Fibroblast of skin of right biceps (primary cell): ENCODE results near the gene NAALADL2.
"Not testable (repeated sequence)": the region's sequence is repeated elsewhere in the genome, so short reads cannot be mapped to it uniquely, and the experiment has no call there.

Experiments
- DNase-seq: peaks from one replicate; pipeline ENCODE4 v3.0.0-alpha.2; 2013

The NAALADL2 gene

DNA sequence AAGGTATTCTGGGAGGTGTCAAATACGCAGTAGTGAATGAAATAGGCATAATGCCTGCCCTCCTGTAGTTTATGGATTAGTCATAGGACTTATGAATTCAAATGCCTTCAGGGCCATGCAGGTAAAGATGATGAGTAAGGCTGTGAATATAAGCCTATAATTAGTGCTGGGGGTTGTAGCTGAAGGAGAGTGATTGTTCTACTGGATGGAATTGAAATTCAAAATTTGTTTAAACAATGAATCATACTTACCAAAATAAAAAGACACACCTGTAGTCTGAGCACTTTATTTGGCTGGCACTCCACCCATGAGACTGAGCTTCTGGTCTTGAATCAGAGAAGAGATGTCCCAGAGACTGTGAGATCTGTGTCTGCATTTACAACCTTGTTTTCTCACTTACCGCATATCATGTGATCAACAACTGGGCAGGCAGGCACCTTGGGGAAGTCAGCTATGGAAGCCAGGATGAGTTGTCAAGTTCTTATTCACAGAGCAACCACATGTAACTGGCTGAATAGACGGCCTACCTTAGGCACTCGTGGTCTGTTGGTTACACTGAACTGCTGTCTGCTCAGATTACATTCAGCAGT, 291.8 kb downstream of the NAALADL2 start:
- peak; percentile 3 for DNase-seq

DNA sequence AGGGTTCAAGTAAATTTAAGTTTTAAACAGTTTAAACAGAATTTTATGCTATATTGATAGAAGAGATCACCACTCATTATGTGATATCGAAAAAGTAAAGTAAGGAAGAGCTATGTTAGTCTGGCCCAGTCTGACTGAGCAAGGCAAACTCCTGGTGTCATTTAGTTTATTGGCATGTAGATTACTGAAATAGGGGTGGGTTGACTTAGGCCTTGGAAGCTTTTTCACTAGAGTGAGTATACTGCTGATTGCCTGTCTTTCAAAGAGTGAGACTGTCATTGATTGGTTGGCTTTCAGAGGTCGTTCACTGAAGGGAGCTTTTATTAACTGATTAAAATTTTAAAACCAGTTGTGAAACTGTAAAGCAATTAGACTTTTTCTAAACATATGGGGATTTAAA, 294.5 kb downstream of the NAALADL2 start:
- no peak for DNase-seq

DNA sequence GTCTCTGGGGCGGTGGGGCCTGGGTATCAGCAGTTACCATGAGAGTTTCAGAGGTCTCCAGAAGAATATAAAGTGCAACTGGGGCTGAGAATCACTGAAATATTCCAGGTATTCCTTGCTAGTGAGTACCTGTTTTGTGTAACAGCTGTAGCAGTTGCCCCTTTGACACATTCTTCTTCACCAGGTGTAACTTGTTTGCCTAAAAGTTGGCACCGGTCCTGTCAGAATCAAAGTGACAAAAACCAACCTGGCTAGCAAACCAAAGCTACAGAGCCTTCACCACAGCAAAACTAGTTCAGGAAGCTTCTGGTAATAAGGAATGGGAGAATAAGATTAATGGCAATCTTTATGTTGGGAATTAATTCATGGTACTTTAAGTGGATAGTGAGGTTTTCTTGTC, 296.0 kb downstream of the NAALADL2 start:
- DNase-seq, result no peak

DNA sequence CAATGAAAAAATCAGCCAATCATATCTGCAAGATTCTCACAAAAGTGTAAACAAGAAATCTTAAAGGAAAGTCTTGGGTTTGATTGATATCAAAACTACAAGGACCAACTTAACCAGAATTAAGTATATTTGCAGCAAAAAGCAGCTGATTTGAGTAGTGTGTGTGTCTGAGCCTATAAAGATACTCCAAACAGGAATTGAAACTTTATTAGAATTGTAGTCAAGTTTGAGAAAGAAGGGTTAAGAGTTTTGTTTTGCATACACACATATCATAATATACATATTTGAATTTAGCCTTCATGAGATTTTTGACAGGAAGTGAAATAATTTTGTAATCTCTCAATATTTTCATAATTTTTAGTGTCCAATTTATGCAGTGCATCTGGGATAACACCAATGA, 300.1 kb downstream of the NAALADL2 start:
- no peak for DNase-seq

DNA sequence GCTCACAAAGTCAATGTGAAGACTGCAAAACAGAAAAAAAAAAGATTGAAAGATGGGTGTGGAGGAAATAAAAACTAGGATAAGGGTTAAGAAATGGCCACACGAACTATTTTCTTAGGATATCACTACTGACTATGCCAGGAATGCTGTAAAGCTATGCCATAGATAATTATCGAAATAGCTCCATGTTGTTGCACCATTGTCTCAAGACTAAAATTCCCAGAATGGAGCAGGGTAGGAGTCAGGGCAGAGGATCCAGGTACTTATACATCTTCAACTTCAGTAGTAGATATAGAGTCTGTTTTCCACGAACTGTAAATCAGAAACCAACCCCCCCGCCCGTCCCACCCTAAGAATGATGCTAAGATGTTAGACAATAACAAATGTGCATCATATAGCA, 302.2 kb downstream of the NAALADL2 start:
- DNase-seq, result no peak

DNA sequence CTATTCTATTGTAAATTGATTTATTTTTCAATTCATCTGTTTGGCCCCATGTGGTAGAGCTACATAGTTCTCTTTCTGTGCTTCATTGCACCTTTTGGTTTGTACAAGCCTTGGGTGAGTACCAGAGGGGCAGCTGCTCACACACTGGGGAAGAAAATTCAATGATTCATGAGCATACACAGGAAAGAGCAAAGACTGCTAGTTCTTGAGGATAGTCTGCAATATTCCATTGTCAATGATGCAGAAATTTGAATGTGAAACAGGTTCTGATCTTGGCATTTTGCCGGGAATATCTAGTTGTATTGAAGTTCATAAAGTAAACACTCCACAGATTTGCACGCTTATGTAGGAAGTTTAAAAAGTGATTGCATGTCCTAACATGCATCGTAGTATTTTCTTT, 304.6 kb downstream of the NAALADL2 start:
- no peak for DNase-seq

DNA sequence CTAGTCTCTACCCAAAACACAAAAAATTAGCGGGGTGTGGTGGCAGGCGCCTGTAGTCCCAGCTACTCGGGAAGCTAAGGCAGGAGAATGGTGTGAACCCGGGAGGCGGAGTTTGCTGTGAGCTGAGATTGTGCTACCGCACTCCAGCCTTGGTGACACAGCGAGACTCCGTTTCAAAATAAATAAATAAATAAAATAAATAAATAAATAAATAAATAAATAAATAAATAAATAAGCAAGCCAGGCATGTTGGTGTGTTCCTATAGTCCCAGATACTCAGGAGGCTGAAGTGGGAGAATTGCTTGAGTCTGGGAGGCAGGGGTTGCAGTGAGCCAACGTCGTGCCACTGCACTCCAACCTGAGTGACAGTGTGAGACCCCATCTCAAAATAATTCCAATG, 314.0 kb downstream of the NAALADL2 start:
- DNase-seq, result not testable (repeated sequence)

DNA sequence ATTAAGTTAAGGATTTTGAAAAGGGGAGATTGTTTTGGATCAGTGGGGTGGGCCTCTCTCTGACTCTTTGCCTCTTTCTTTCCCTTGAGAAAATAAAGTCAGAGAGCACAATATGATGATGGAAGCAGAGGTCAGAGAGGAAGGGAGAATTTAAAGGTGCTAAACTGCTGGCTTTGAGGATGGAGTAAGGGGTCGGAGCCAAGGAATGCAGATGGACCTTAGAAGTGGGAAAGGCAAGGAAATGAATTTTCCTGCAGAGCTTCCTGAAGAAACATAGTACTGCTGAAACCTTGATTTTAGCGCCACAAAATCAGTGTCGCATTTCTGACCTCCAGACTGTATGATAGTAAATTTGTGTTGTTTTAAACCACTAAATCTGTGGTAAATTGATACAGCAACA, 317.4 kb downstream of the NAALADL2 start:
- DNase-seq, result no peak

DNA sequence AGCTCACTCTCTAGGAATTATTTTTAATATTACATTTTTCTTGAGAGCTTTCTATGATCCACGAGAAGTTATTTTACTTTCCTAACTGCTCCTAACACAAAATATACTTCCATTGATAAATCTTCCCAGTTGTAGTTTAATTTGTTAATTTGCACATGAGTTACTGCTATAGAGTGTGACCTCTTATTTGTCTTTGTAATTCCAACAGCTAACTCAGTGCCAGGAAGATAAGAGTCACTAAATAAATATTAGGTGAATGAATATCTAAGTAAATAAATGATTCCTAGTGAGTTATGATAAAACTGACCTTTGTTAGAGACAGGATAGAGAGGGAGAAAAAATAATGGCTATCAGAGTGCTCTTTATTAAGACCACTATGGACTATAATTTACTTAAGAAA, 319.9 kb downstream of the NAALADL2 start:
- no peak for DNase-seq

DNA sequence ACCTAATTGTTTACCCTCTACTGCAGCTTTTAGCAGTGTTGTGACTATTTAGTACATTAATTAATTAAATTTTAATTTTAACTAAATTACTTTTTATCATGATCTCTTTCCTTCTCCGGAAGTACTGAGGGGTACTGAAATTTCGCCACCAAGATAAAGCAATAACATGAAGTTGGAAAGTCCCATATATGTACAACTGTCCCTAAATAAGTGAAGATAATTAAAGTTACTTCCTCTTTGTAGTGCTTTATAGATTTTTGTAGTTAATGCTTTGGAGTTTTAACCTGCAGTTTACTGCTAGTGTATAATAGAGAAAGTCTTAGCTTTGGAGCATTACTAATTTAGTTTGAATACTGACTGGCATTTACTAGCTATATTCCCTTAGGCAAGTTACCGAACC, 325.3 kb downstream of the NAALADL2 start:
- DNase-seq, result no peak

DNA sequence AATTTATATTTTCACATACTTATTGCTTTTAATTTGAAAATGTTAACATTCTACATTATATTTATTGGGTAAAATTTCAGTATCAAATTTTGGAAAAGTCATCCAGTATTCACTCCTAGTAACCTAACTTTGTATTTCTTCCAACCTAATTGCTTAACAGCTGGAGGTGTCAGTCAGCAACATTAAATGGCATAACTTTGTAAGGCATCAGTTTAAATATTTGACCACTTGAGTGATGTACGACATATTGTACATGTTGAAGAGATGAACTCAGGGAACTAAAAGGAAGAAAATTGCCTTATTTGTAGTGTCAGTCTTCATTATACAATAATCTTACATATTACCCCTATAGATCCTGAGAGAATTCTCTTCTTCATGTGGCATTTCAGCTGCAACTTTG, 326.8 kb downstream of the NAALADL2 start:
- no peak for DNase-seq

DNA sequence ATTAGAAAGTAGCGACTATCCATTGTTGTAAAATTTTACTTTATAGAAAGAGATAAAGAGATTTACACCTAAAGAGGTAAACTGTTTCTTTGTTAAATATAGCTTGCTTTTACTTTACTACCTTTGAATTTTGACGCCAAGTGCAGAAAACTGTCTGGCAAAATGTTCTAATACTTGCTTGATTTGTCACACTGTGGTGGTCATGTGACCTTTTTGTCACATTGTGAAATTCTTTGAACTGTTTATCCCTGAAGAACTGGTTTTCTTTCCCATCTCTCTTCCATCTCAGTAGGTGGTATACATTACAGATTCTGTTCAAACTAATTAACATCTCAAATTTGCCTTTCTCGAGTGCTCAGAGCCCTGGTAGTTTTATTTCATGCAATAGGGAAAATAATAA, 327.4 kb downstream of the NAALADL2 start:
- DNase-seq, result no peak

DNA sequence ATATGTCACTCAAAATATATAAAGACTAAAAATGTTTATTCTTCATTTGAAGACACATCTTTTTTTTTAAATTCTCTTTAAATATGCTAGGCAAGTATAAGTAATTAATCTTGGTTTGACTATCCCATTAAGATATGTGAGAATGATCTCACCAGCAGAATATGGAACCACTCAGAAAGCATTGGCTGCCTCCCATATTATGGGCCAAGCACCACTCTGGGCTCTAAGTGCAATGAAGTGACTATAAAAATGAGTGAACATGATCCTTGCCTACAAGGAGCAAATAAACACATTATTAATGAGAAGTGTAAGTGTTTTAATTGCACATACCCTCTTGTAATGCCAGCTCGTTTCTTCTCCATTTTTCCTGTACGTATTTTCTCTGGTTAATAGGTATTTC, 328.5 kb downstream of the NAALADL2 start:
- DNase-seq, result peak; percentile 38

DNA sequence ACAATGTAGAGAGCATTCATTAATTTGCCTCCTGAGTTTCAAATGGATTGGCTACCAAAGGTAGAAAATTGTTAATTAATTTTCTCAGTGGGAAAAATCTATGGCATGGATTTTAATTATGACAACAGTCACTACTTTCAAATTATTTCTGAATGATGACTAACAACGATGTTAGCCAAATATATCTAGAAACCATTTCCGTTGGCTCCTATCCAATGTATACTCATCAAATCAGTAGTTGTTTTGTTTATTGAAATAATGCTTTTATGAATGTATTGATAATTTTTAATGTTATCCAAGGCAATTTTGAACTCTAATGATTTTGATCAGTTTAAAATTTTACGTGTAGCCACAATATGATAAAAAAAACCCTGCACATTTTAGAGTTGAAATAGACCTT, 333.4 kb downstream of the NAALADL2 start:
- DNase-seq, result no peak

DNA sequence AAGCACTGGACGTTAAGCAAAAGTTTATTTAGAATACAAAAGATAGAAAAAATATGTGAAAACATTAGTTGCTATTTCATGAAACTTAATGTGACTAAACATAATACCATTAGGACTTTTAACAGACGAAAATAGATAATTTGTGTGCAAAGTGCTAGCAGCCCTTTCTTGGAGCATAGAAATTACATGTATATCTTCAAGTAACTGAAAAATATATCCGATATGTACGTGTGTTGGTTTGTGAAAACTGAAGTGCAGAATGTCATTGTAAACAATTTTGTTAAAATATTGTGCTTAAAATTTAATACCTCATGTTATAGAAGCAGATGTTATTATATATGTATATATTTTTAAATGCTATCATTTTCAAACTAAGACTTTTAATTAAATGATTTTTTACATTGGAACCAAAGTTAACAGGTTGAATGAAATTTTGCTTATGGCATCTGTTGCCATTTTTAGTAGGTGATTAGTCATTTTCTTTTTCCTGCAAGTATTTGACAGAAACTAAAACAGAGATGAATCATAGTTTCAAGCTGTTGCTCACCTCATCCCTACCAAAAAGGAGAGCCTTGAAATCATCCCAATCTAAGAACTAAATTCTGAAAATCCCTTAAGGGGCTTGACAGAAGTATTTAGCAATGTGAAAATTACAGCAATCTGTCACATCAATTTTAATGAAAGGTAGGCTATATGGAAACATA, 334.8 kb downstream of the NAALADL2 start:
- peak; percentile 58 for DNase-seq

DNA sequence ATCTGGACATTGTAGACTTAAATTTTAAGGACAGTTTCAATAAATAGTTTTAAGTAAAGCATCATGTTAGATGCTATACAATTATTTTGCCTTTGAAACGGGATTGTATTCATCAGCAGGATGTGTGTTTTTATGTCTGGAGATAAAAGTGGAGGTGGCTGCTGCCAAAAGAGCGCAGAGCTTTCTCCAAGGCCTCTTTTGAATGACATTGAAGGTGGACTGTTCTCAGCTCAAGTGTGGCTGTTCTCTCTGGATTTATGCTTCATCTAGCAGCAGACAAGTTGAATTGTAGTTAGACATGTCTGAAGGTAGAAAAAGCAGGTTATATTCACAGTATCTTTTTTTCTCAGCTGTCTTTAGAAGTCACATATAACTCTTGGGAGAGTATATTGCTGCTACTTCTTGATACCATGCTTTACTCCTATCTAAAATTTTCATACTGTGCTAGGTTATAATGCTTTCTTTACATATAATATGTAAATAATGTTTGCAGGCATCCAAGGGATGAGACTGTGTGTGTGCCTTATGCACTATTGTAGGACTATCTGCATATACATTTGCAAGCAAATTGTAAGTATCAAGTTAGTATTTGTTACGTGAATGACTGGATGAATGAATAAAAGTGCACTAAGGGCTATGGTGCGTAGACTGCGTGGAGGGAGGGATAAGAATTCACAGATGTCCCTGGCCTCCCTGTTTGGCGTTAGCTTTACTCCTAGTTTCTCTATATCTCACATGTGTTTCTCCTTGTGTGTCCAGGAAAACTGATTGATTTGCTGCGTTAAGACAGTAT, 340.1 kb downstream of the NAALADL2 start:
- no peak for DNase-seq

DNA sequence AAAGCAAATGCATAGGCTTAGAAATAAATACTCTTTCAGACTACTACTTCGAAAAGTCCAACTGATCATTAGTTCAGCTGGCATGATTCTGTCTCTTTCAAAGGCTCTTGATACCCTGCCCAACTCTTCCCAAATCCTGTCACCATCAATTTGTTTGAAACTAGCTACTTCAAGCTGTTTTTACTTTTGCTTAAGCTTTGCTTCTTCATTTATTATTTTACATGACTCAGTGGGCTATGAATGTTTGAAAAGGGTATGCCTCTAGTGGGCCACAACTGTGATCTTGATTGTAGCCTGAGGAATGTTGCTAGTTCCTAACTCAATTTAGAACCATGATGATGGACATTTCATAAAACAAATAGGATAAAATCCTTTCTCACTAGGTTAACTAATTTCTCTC, 340.8 kb downstream of the NAALADL2 start:
- peak; percentile 52 for DNase-seq

DNA sequence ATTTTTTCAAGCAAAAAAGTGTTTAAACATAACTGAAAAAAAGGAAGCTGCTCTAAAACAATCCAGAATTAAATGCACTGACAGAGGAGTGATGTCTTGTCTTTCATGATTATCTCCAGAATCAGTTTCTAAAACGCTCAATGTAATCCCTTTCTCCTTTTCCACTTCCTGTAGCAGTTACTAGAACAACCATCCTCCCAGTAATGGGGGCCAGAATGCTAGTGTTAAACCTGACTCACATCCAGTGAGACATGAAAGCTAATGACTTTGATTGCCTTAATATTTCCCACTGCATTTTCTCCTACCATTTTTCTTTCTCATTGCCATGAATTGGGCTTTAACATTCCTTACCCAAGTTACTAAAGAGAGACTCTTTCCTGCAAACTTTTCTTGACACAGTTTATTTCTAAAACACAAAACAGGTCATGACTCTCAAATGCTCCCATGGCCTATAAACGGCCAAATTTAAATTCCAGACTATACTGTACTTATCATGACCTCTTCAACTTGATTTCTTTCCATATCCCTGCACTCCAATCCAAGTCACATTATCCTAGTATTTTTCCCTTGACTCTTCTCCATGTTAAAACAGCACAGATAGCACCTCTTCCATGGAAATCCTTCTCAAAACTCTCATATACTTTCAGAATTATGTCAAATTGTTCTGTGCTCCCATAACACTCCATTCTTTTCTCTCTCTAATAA, 341.4 kb downstream of the NAALADL2 start:
- DNase-seq, result peak; percentile 46

DNA sequence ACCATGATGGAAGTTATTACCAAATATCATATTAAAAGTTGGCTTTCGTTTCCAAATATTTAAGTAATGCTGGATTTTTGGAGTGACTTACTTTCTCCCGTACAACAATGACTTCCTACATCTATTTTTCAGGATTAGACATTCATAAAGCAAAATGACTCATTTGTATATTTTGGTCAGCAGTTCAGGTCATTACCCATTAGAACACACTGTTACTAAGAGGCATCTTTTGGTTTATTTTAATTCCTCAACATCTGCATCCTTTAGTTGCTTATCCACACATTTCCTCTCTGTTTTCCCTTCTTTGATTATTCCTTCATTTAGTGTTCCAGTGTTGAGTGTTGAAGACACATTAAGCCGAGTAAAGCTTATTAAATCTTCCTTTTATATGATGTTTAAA, 348.2 kb downstream of the NAALADL2 start:
- DNase-seq, result no peak

DNA sequence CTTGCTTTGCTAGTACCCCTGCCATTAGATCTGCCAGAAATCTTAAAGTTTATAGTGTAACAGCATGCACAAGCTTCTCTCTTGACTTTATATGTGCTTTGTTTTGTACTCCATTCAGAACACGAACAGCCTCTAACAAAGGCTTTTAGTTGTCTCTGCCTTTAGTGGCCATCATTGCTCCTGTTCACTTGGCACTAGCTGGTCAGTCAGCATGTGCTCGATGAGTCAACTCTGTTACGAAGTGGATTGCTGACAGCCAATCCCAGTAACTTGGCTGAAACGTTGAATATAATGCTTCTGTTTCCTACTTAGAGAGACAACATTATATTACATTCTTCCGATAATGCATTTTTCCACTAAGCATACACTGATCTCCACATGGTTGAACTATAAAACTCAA, 349.2 kb downstream of the NAALADL2 start:
- peak; percentile 21 for DNase-seq

DNA sequence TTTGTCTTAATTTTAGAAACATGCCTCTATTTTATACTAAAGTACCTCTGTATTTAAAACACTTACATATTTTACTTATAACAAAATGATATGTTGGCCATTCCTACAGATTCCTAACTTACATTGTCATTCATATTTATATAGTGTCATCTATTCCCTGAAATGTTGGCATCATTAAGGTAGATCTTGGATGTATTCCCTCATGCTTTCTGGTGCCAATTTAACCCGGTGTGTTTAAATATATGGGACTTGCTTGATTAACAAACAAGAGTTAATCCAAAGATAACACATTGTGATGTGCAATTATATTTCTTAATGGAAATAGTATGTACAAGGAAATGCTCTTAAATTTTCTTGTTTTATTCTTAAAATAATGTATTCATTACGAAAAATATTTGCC, 352.3 kb downstream of the NAALADL2 start:
- DNase-seq, result no peak

DNA sequence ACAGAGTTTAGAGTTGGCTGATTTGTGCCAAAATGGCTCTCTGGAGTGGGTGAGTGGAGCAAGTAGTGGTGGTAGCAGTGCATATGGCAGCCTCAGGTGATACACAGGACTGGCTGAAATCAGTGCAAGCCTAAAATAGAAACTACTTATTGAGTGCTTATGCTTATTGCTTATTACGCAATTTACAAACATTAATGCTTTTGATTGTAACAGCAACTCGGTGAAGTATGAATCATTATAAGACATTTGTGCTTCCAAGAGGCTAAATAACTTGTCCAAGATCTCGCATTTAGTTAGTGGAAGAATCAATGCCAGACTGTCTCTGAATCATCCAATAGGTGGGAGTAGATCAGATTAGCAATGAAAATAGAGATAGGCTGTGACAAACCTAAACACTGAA, 353.8 kb downstream of the NAALADL2 start:
- DNase-seq, result peak; percentile 41

DNA sequence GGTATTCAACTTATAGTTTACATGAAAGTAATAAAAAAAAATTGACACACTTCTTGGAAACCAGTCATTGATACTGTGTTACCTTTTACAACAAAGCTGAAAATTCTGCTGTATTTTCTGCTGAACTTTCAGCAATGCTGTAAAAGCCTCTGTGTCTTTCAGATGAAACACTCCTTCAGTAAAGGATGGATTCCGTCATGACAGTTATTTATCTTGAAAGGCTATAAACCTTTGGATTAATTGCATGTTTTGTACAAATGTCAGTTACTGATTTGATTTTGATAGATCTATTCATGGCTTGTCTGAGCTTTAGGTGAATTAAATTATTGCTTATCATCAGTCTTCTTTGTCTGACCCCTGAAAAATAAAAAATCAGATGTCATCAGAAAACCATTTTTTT, 355.1 kb downstream of the NAALADL2 start:
- DNase-seq, result no peak

DNA sequence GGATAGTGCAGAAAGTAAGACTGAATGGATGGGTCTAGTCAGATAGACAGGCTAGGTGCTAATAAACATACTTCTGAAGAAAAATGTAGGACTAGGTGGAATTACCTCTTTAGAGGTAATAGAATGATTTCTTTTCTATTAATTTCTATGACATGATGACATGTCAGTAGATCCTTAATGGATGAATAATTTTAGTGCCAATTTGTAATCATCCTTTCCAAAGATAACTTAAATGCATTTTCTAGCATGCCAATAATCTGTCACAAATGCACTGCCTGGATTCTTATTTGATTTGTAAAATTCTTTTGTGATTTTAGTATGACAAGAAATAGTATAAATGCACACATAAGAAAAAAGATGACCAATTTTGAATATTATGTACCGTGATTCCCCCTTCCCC, 356.7 kb downstream of the NAALADL2 start:
- no peak for DNase-seq
